ENCODE results near the gene ELAVL1.
"Not testable (repeated sequence)": the region's sequence is repeated elsewhere in the genome, so short reads cannot be mapped to it uniquely, and the experiment has no call there.

ELAVL1 gene

GRCh38 chr19:7924241-7924640 is 81.2 kb downstream of the ELAVL1 start:
- no peak for DNase-seq (ENCODE audit: low read depth in 2 of 2)

GRCh38 chr19:7923295-7924191 is 81.9 kb downstream of the ELAVL1 start:
- no peak for DNase-seq (ENCODE audit: low read depth in 2 of 2)

GRCh38 chr19:7922836-7923195 is 82.6 kb downstream of the ELAVL1 start:
- DNase-seq (ENCODE audit: low read depth in 2 of 2): no peak

GRCh38 chr19:7921967-7922835 is 83.2 kb downstream of the ELAVL1 start:
- no peak for DNase-seq (ENCODE audit: low read depth in 2 of 2)

GRCh38 chr19:7921302-7921966 is 84.0 kb downstream of the ELAVL1 start:
- no peak for DNase-seq (ENCODE audit: low read depth in 2 of 2)

- DNase-seq (ENCODE audit: low read depth in 2 of 2): peak; percentile 99 to 100
Observed at GRCh38 chr19:7920519-7921301, 84.7 kb downstream of the ELAVL1 start.

- DNase-seq (ENCODE audit: low read depth in 2 of 2): peak; percentile 95
Observed at GRCh38 chr19:7919610-7920518, 85.6 kb downstream of the ELAVL1 start, which contains the start of gene SNAPC2. Gene SNAPC2 (plus strand): TSS chr19:7920338. CDS start chr19:7920367, 29 bp downstream.

- no peak for DNase-seq (ENCODE audit: low read depth in 2 of 2)
Observed at GRCh38 chr19:7918615-7919421, 86.6 kb downstream of the ELAVL1 start.

- not testable (repeated sequence) for DNase-seq (ENCODE audit: low read depth in 2 of 2)
Observed at GRCh38 chr19:7918062-7918614, 87.3 kb downstream of the ELAVL1 start.

GRCh38 chr19:7917267-7918061 is 88.0 kb downstream of the ELAVL1 start:
- DNase-seq (ENCODE audit: low read depth in 2 of 2): peak in 1 of 2 donors; percentile 52

- no peak for DNase-seq (ENCODE audit: low read depth in 2 of 2)
Observed at GRCh38 chr19:7916955-7917266, 88.5 kb downstream of the ELAVL1 start.

GRCh38 chr19:7916103-7916954 is 89.1 kb downstream of the ELAVL1 start:
- DNase-seq (ENCODE audit: low read depth in 2 of 2): peak; percentile 52 to 56

GRCh38 chr19:7915250-7916102 is 90.0 kb downstream of the ELAVL1 start:
- no peak for DNase-seq (ENCODE audit: low read depth in 2 of 2)

- no peak for DNase-seq (ENCODE audit: low read depth in 2 of 2)
Observed at GRCh38 chr19:7914598-7915045, 90.8 kb downstream of the ELAVL1 start, which contains the start of gene TGFBR3L. Gene TGFBR3L (plus strand): TSS chr19:7914830.

GRCh38 chr19:7914099-7914498 is 91.3 kb downstream of the ELAVL1 start:
- DNase-seq (ENCODE audit: low read depth in 2 of 2): no peak

- no peak for DNase-seq (ENCODE audit: low read depth in 2 of 2)
Observed at GRCh38 chr19:7913652-7914051, 91.8 kb downstream of the ELAVL1 start.

All from stimulated activated CD4-positive, alpha-beta T cell treated with anti-CD3 and anti-CD28 coated beads, Interleukin-4, amount 100 ng/mL, for 48 hours (primary cell).